Suprapubic skin (tissue), 4 donors: ENCODE data around the gene SPECC1. TPM values are rescaled to one million over a fixed set of nuclear protein-coding genes. Genes with fewer than 3 reads are reported as not detected.

Source experiments
- DNase-seq, 2 donors: peaks; one replicate each; pipeline ENCODE4 v3.0.0-alpha.2; 2019; ENCODE audit warnings: low spot score in 2 of 2
- H3K27ac ChIP-seq: fragments of 200-600 bp; sonication (generic); one replicate; pipeline ENCODE4 v1.5.1; 2019
- H3K27me3 ChIP-seq: fragments of 200-600 bp; sonication (generic); one replicate; pipeline ENCODE4 v1.5.1; 2019
- H3K36me3 ChIP-seq: fragments of 200-600 bp; sonication (generic); one replicate; pipeline ENCODE4 v1.5.1; 2019
- H3K4me1 ChIP-seq: fragments of 200-600 bp; sonication (generic); one replicate; pipeline ENCODE4 v1.5.1; 2019
- H3K4me3 ChIP-seq: fragments of 200-600 bp; sonication (generic); one replicate; pipeline ENCODE4 v1.5.1; 2019; ENCODE audit warnings: mild to moderate bottlenecking
- H3K9me3 ChIP-seq: fragments of 200-600 bp; sonication (generic); one replicate; pipeline ENCODE4 v1.5.1; 2019
- EP300 ChIP-seq: sonication (generic); formaldehyde crosslinking; IDR thresholded peaks from one replicate; pipeline ENCODE4 v1.6.1; 2017; ENCODE audit warnings: antibody characterized with exemption
- POLR2A ChIP-seq, 2 donors: fragments of 450-650 bp; IDR thresholded peaks; one replicate each; pipeline ENCODE4 v1.6.1; 2017; ENCODE audit warnings: antibody characterized with exemption in 2 of 2, mild to moderate bottlenecking in 2 of 2, moderate library complexity in 2 of 2
- POLR2AphosphoS5 ChIP-seq, 3 donors: sonication (generic); formaldehyde crosslinking; IDR thresholded peaks; one replicate each; pipeline ENCODE4 v1.6.1; 2017; ENCODE audit warnings: antibody characterized with exemption in 3 of 3
- WGBS: methylation state at CpG from one replicate; pipeline ENCODE4 v1.1.5; 2018; 5-methylcytosine and 5-hydroxymethylcytosine counted together
- total RNA-seq, 4 donors: library from RNA; depleted of rRNA; stranded (reverse); fragments of >200 nt; gene quantifications; one replicate each; pipeline ENCODE4 v1.1.0, GENCODE V29; 2016
- TF ChIP-seq, protein P1 (sequence below), 2 donors: fragments of 200-600 bp in 1 of 2; fragments of 450-650 bp in 1 of 2; sonication (generic) in 1 of 2; IDR thresholded peaks; one replicate each; pipeline ENCODE4 v1.5.1; 2016 to 2019; ENCODE audit warnings: antibody characterized with exemption in 2 of 2, mild to moderate bottlenecking in 1 of 2, moderate library complexity in 1 of 2

The SPECC1 gene
- total RNA-seq, 4 donors from 2014 or later = 12.2 to 18.1 (median 16.4) TPM

DNA sequence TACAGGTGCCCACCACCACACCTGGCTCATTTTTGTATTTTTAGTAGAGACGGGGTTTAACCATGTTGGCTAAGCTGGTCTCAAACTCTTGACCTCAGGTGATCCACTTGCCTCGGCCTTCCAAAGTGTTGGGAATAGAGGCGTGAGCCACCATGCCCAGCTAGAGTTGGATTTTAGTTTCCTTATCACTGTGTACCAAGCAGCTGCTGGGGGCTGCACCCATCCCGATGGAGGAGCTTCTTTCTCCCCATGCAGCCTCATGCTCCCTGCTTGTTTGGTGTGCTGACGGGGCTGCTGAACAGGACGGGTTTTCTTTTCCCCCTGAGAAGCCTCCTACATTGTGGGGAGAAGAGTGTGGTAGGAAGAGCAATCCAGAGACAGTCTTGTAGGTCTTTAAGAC is 285.0 kb downstream of the SPECC1 start:
- H3K27me3 ChIP-seq = no peaks in the 10 kb centered on the region
- H3K4me1 ChIP-seq = no peaks in the 10 kb centered on the region

DNA sequence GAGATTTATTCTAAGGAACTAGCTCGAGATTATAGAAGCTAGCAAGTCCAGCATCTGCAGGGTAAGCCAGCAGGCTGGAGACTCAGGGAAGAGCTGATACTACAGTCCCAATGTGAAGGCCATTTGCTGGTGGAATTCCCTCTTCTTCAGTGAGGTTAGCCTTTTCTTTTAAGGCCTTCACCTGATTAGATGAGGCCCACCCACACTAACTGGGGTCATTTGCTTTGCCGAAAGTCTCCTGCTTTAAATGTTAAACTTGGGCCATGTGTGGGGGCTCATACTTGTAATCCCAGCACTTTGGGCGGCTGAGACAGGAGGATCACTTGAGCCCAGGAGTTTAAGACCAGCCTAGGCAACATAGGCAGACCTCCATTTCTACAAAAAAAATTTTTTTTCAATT is 289.9 kb downstream of the SPECC1 start:
- Histone ChIP-seq H3K4me1 (no peaks in the 10 kb centered on the region), H3K36me3 (no peaks in the 10 kb centered on the region), H3K4me3 (no peak overlapping the region), H3K27ac (no peak overlapping the region), H3K27me3 (no peaks in the 10 kb centered on the region), H3K9me3 (no peaks in the 10 kb centered on the region)
- WGBS = 97% methylated on average over 3 of the region's 3 CpGs
- DNase-seq = no peak
- no peak for TF ChIP-seq POLR2A (IDR thresholded peaks at IDR 0.05)
- no peak for TF ChIP-seq EP300
- TF ChIP-seq, protein P1, sequence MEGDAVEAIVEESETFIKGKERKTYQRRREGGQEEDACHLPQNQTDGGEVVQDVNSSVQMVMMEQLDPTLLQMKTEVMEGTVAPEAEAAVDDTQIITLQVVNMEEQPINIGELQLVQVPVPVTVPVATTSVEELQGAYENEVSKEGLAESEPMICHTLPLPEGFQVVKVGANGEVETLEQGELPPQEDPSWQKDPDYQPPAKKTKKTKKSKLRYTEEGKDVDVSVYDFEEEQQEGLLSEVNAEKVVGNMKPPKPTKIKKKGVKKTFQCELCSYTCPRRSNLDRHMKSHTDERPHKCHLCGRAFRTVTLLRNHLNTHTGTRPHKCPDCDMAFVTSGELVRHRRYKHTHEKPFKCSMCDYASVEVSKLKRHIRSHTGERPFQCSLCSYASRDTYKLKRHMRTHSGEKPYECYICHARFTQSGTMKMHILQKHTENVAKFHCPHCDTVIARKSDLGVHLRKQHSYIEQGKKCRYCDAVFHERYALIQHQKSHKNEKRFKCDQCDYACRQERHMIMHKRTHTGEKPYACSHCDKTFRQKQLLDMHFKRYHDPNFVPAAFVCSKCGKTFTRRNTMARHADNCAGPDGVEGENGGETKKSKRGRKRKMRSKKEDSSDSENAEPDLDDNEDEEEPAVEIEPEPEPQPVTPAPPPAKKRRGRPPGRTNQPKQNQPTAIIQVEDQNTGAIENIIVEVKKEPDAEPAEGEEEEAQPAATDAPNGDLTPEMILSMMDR (IDR thresholded peaks at IDR 0.05) = no peak
- TF ChIP-seq POLR2AphosphoS5 (IDR thresholded peaks at IDR 0.05) = no peak

More for the DNA sequence above, 285.0 kb downstream of the SPECC1 start:
- H3K9me3 ChIP-seq = no peaks in the 10 kb centered on the region
- no peaks in the 10 kb centered on the region for H3K36me3 ChIP-seq
- 82% methylated on average over 6 of the region's 6 CpGs for WGBS
- H3K27ac ChIP-seq = no peak overlapping the region
- TF ChIP-seq EP300 (no peak), POLR2A (IDR thresholded peaks at IDR 0.05) (no peak), POLR2AphosphoS5 (IDR thresholded peaks at IDR 0.05) (no peak)
- TF ChIP-seq, protein P1 (IDR thresholded peaks at IDR 0.05) = no peak
- H3K4me3 ChIP-seq = no peak overlapping the region
- no peak for DNase-seq

DNA sequence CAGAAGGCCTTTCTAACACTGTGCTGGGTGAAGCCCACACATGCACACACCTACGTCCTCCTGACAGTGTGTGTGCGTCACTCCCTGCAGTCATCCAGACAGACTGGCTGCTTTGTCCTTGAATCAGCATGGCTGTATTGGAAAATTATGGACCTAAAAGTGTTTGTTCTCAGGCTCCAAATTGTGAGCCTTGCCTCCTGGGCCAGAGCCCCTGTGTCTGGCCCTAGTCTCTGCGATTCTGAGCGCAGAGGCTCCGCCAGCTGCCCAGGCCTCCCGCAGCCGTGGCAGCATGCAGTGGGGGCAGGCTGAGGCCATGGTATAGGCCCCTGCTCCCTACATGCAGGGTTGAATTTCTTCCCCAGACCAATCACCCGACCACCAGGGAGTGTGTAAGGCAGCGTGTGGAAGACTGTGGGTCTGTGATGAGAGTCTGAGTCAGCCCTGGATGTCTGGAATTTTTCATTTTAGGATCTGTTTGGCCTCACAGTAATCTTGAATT is 291.3 kb downstream of the SPECC1 start:
- Histone ChIP-seq H3K27ac (no peak overlapping the region), H3K9me3 (no peaks in the 10 kb centered on the region), H3K27me3 (no peaks in the 10 kb centered on the region), H3K4me3 (no peak overlapping the region), H3K4me1 (no peaks in the 10 kb centered on the region), H3K36me3 (no peaks in the 10 kb centered on the region)
- 85% methylated on average over 9 of the region's 9 CpGs for WGBS
- TF ChIP-seq EP300 (no peak), POLR2A (IDR thresholded peaks at IDR 0.05) (no peak), POLR2AphosphoS5 (IDR thresholded peaks at IDR 0.05) (no peak)
- TF ChIP-seq, protein P1 (IDR thresholded peaks at IDR 0.05) = no peak
- DNase-seq = no peak

DNA sequence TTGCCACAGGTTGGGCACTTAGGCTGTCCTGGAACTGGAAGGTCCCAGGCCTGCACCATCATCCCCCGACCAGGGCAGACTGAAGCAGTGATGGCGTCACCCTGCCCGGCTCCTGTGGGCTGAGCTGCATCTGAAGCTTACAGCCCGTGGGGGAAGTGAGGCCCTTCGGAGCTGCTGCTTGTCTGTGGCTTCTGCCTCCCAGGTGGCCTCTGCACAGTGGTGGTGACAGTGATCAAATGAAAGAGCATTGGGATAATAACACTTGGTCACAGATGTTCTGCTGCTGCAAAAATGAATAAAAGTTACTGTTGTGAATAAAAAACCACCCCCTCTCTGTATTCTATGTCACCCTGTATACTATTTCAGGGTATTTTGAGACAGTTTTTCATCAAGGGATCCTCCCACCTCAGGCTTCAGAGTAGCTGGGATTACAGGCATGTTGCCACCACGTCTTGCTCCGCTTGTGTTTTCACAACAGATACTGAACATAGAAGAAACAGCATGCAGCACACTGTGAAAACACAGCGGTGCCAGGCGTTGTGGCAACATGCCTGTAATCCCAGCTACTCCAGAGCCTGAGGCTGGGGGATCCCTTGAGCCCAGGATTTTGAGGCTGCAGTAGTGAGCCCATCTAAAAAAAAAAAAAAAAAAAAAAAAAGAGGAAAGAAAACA is 293.2 kb downstream of the SPECC1 start:
- no peak for TF ChIP-seq POLR2AphosphoS5 (IDR thresholded peaks at IDR 0.05)
- TF ChIP-seq, protein P1 (IDR thresholded peaks at IDR 0.05) = no peak
- no peak for TF ChIP-seq EP300
- TF ChIP-seq POLR2A (IDR thresholded peaks at IDR 0.05) = no peak
- no peaks in the 10 kb centered on the region for H3K4me1 ChIP-seq
- no peaks in the 10 kb centered on the region for H3K27me3 ChIP-seq
- no peak for DNase-seq
- H3K9me3 ChIP-seq = peaks cover 3% of the 10 kb centered on the region
- H3K4me3 ChIP-seq = no peak overlapping the region
- H3K27ac ChIP-seq = no peak overlapping the region
- 68% methylated on average over 7 of the region's 9 CpGs for WGBS
- H3K36me3 ChIP-seq = peaks cover 11% of the 10 kb centered on the region

DNA sequence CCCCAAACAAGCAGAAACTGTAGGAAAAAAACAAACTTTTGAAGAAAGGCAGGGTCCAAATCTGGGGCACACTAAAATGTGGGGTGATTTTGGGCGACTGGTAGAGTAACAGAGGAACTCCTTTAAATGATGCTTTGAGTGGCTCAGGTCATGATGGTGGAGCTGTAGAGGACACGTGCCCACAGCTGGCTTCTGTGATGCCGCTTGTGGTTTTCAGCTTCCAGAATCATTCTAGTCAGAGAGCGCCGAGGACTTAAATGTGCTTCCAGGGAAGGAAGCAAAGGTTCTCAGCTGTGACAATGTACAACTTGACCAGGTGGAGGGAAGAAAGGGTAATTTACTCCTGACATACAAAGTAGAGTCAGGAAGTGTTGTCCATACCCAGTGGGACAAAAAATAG is 295.8 kb downstream of the SPECC1 start:
- H3K36me3 ChIP-seq = peaks cover 11% of the 10 kb centered on the region
- 87% methylated on average over 5 of the region's 5 CpGs for WGBS
- H3K27me3 ChIP-seq = no peaks in the 10 kb centered on the region
- H3K9me3 ChIP-seq = peaks cover 5% of the 10 kb centered on the region
- TF ChIP-seq, protein P1 (IDR thresholded peaks at IDR 0.05) = no peak
- no peak for TF ChIP-seq POLR2AphosphoS5 (IDR thresholded peaks at IDR 0.05)
- TF ChIP-seq POLR2A (IDR thresholded peaks at IDR 0.05) = no peak
- TF ChIP-seq EP300 = no peak
- no peak for DNase-seq
- H3K4me3 ChIP-seq = no peak overlapping the region
- H3K27ac ChIP-seq = no peak overlapping the region
- no peaks in the 10 kb centered on the region for H3K4me1 ChIP-seq
